GM21825 (cell line): ENCODE results near the gene MYRFL.

Source experiments
- ATAC-seq: cut with Tn5 transposase; IDR thresholded peaks from one replicate; pipeline ENCODE4 v1.9.1; 2021; ENCODE audit warnings: mild to moderate bottlenecking, moderate library complexity; ENCODE audit not compliant: unreplicated experiment

Gene MYRFL

GRCh38 chr12:69929125-69929524, 104.1 kb downstream of the MYRFL start:
- ATAC-seq, result no peak

GRCh38 chr12:69929531-69929930, 104.5 kb downstream of the MYRFL start:
- ATAC-seq, result no peak

- ATAC-seq, result no peak
These were observed 106.5 kb downstream of the MYRFL start for GRCh38 chr12:69931569-69931968.

GRCh38 chr12:69932154-69932553, 107.1 kb downstream of the MYRFL start:
- ATAC-seq, result no peak

- no peak for ATAC-seq
These were observed 107.9 kb downstream of the MYRFL start for GRCh38 chr12:69932676-69933552.

- no peak for ATAC-seq
These were observed 109.0 kb downstream of the MYRFL start for GRCh38 chr12:69934011-69934410.

- no peak for ATAC-seq
These were observed 110.6 kb downstream of the MYRFL start for GRCh38 chr12:69935651-69936100.

GRCh38 chr12:69936214-69936731, 111.2 kb downstream of the MYRFL start:
- ATAC-seq, result no peak

GRCh38 chr12:69936766-69937165, 111.7 kb downstream of the MYRFL start:
- no peak for ATAC-seq

GRCh38 chr12:69947123-69947522, 122.1 kb downstream of the MYRFL start:
- ATAC-seq, result no peak

GRCh38 chr12:69947897-69948296, 122.9 kb downstream of the MYRFL start:
- ATAC-seq, result no peak

GRCh38 chr12:69948851-69949250, 123.8 kb downstream of the MYRFL start:
- ATAC-seq, result no peak

- no peak for ATAC-seq
These were observed 124.4 kb downstream of the MYRFL start for GRCh38 chr12:69949311-69950002.

- no peak for ATAC-seq
These were observed 126.1 kb downstream of the MYRFL start for GRCh38 chr12:69951108-69951507.

- ATAC-seq, result no peak
These were observed 127.9 kb downstream of the MYRFL start for GRCh38 chr12:69952890-69953289.

- ATAC-seq, result no peak
These were observed 136.2 kb downstream of the MYRFL start for GRCh38 chr12:69961246-69961645.

GRCh38 chr12:69966409-69966808, 141.4 kb downstream of the MYRFL start:
- no peak for ATAC-seq

- no peak for ATAC-seq
These were observed 141.8 kb downstream of the MYRFL start for GRCh38 chr12:69966839-69967238.

- ATAC-seq, result no peak
These were observed 144.0 kb downstream of the MYRFL start for GRCh38 chr12:69969011-69969410.

GRCh38 chr12:69972136-69972535, 147.1 kb downstream of the MYRFL start:
- no peak for ATAC-seq

- no peak for ATAC-seq
These were observed 153.0 kb downstream of the MYRFL start for GRCh38 chr12:69978020-69978419.
